Measurements from ENCODE around the gene CNOT6L.

GRCh38 chr4:77820649-77821561, 1.7 kb upstream of the CNOT6L start:
- TF ChIP-seq SP1 (IDR thresholded peaks at IDR 0.05): no peak
- no peak for TF ChIP-seq PKNOX1 (IDR thresholded peaks at IDR 0.05)
- TF ChIP-seq ARNT (IDR thresholded peaks at IDR 0.05): no peak
- no peak for TF ChIP-seq BHLHE40 (IDR thresholded peaks at IDR 0.05; ENCODE audit: borderline replicate concordance)
- no peak for TF ChIP-seq CTBP1 (IDR thresholded peaks at IDR 0.05; ENCODE audit: borderline replicate concordance)
- no peak for TF ChIP-seq ELF4 (IDR thresholded peaks at IDR 0.05)
- no peak for TF ChIP-seq L3MBTL2 (conservative IDR thresholded peaks at IDR 0.05)
